ENCODE results near the gene RAD23A. TPM values are rescaled to one million over a fixed set of nuclear protein-coding genes. Genes with fewer than 3 reads are reported as not detected.

RAD23A gene
- total and polyA plus RNA-seq, 9 of the 15 experiments (the other 6 are each of a cell fraction or from before 2014, with no cell fraction given): 9.5 to 181 (median 101) TPM

GRCh38 chr19:12943437-12944044 lies 2.1 kb upstream of the RAD23A start (continued):
- TF ChIP-seq AFF1 (IDR thresholded peaks at IDR 0.05; ENCODE audit: low read depth in 1 of 2, partially characterized antibody in 2 of 2) (no peak), ZNF655 (CRISPR knock-in tag; IDR thresholded peaks at IDR 0.05) (no peak), FOXP4 (CRISPR knock-in tag; IDR thresholded peaks at IDR 0.05; ENCODE audit: borderline replicate concordance) (peak; percentile 56; the same call in 1 of the 2 replicates), ZNF512 (tag; IDR thresholded peaks at IDR 0.05) (no peak), RBFOX2 (IDR thresholded peaks at IDR 0.05; ENCODE audit: low read depth, low read length) (peak; percentile 61), ZNF408 (CRISPR knock-in tag; IDR thresholded peaks at IDR 0.05; ENCODE audit: low read depth) (no peak), ELF4 (CRISPR knock-in tag; IDR thresholded peaks at IDR 0.05) (peak; percentile 43; the same call in 1 of the 2 replicates), CBX8 (IDR thresholded peaks at IDR 0.05; ENCODE audit: borderline replicate concordance, extremely low read depth, low read depth, low read length, poor library complexity, severe bottlenecking) (no peak), AFF4 (CRISPR knock-in tag; IDR thresholded peaks at IDR 0.05) (peak; percentile 68; the same call in 1 of the 2 replicates)
- TF ChIP-seq, protein P1, sequence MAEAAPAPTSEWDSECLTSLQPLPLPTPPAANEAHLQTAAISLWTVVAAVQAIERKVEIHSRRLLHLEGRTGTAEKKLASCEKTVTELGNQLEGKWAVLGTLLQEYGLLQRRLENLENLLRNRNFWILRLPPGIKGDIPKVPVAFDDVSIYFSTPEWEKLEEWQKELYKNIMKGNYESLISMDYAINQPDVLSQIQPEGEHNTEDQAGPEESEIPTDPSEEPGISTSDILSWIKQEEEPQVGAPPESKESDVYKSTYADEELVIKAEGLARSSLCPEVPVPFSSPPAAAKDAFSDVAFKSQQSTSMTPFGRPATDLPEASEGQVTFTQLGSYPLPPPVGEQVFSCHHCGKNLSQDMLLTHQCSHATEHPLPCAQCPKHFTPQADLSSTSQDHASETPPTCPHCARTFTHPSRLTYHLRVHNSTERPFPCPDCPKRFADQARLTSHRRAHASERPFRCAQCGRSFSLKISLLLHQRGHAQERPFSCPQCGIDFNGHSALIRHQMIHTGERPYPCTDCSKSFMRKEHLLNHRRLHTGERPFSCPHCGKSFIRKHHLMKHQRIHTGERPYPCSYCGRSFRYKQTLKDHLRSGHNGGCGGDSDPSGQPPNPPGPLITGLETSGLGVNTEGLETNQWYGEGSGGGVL (CRISPR knock-in tag; IDR thresholded peaks at IDR 0.05): no peak

All from K562 (cell line).